K562 (cell line): Measurements from ENCODE around the gene MALAT1. TPM values are rescaled to one million over a fixed set of nuclear protein-coding genes. Genes with fewer than 3 reads are reported as not detected.

ENCODE experiments used
- CBFA2T3 ChIP-seq: fragments of 450-650 bp; IDR thresholded peaks from 2 replicates; pipeline ENCODE4 v1.6.1; 2017
- CHCHD3 ChIP-seq: fragments of 250-450 bp; sonication (Bioruptor Pico); IDR thresholded peaks from 2 replicates; pipeline ENCODE4 v2.1.2; 2022; ENCODE audit warnings: mild to moderate bottlenecking
- FOS ChIP-seq: IDR thresholded peaks from 3 replicates; pipeline ENCODE4 v1.6.1; 2011; ENCODE audit not compliant: insufficient read length; ENCODE audit errors: extremely low read depth
- IFI16 ChIP-seq: fragments of 250-450 bp; sonication (Bioruptor Pico); IDR thresholded peaks from 2 replicates; pipeline ENCODE4 v2.1.2; 2022; ENCODE audit warnings: mild to moderate bottlenecking, inconsistent platforms
- KLF1 ChIP-seq: fragments of 450-650 bp; IDR thresholded peaks from 2 replicates; pipeline ENCODE4 v1.6.1; 2016; ENCODE audit warnings: missing genetic modification characterization, missing compliant biosample characterization
- NELFE ChIP-seq: IDR thresholded peaks from 2 replicates; pipeline ENCODE4 v1.6.1; 2011; ENCODE audit warnings: mild to moderate bottlenecking; ENCODE audit not compliant: insufficient read depth, insufficient read length
- NR4A1 ChIP-seq, 2 experiments: fragments of 250-450 bp in 1 of 2; fragments of 450-650 bp in 1 of 2; sonication (Bioruptor Pico) in 1 of 2; IDR thresholded peaks; 2 replicates each; pipeline versions ENCODE4 v1.4.0 to v1.6.1; 2016 to 2020; ENCODE audit warnings: mild to moderate bottlenecking in 2 of 2, missing compliant biosample characterization in 1 of 2, missing genetic modification characterization in 1 of 2, moderate library complexity in 1 of 2
- RBM14 ChIP-seq: fragments of 200-400 bp; formaldehyde crosslinking; IDR thresholded peaks from 2 replicates; pipeline ENCODE4 v1.6.1; 2018; ENCODE audit warnings: low read depth, mild to moderate bottlenecking, low read length, moderate library complexity, borderline replicate concordance; ENCODE audit not compliant: insufficient read depth
- TARDBP ChIP-seq: fragments of 450-650 bp; IDR thresholded peaks from 2 replicates; pipeline ENCODE4 v1.6.1; 2016
- ZBTB49 ChIP-seq: sonication (generic); formaldehyde crosslinking; IDR thresholded peaks from 2 replicates; pipeline ENCODE4 v1.8.0; 2022; ENCODE audit warnings: missing genetic modification reagents, mild to moderate bottlenecking, borderline replicate concordance
- ZNF77 ChIP-seq: fragments of 250-450 bp; sonication (Bioruptor Pico); IDR thresholded peaks from 2 replicates; pipeline ENCODE4 v1.5.0; 2020
- polyA plus RNA-seq, 8 experiments: library from polyadenylated mRNA; depleted of rRNA in 4 of 8; stranded (reverse) in 5 of 8; unstranded in 3 of 8; fragments of >200 nt; fragmentation: Nextera tagmentation in 2 of 8; fragmentation: Illumina TruSeq in 1 of 8; extraction: Ambion mirVana in 2 of 8; extraction: Trizol in 1 of 8; gene quantifications; 2 replicates each; pipeline versions ENCODE4 v1.2.1 to v1.2.3, GENCODE V29; 2011 to 2014; ENCODE audit warnings: inconsistent platforms in 1 of 8, missing spikeins in 1 of 8
- total RNA-seq, 7 experiments: library from RNA; depleted of rRNA in 6 of 7; stranded (reverse); fragments of >200 nt in 6 of 7; fragmentation: Illumina TruSeq in 2 of 7; extraction: Trizol in 2 of 7; gene quantifications; 2 replicates each; pipeline versions ENCODE4 v1.2.1 to v1.2.3, GENCODE V29; 2011 to 2021; ENCODE audit warnings: low replicate concordance in 1 of 7
- TF ChIP-seq, protein P1 (sequence below): fragments of 250-450 bp; sonication (Bioruptor Pico); IDR thresholded peaks from 2 replicates; pipeline ENCODE4 v1.5.0; 2020; ENCODE audit warnings: mild to moderate bottlenecking
- TF ChIP-seq, protein P2 (sequence below), 2 experiments: IDR thresholded peaks; 2 replicates each; pipeline ENCODE4 v1.6.1; 2011; ENCODE audit warnings: borderline replicate concordance in 1 of 2, control low read depth in 1 of 2, low read depth in 1 of 2, low read length in 1 of 2, mild to moderate bottlenecking in 1 of 2, mixed read lengths in 1 of 2, moderate library complexity in 1 of 2; ENCODE audit not compliant: insufficient read depth in 1 of 2, insufficient read length in 1 of 2, poor library complexity in 1 of 2, severe bottlenecking in 1 of 2; ENCODE audit errors: extremely low read depth in 1 of 2
- TF ChIP-seq, protein P3 (sequence below): fragments of 450-650 bp; IDR thresholded peaks from 2 replicates; pipeline ENCODE4 v1.6.1; 2016; ENCODE audit warnings: mild to moderate bottlenecking
- TF ChIP-seq, protein P4 (sequence below): IDR thresholded peaks from 2 replicates; pipeline ENCODE4 v1.6.1; 2011; ENCODE audit not compliant: insufficient read length; ENCODE audit errors: extremely low read depth
- TF ChIP-seq, protein P5 (sequence below): fragments of 450-650 bp; formaldehyde crosslinking; IDR thresholded peaks from 2 replicates; pipeline ENCODE4 v1.4.0; 2020; ENCODE audit warnings: mild to moderate bottlenecking, mixed read lengths

Gene MALAT1
- total and polyA plus RNA-seq, 9 of the 15 experiments (the other 6 are each of a cell fraction or from before 2014, with no cell fraction given), result 363 to 8,715 (median 2,351) TPM

GRCh38 chr11:65478388-65479183 lies 20.3 kb upstream of the MALAT1 start (continued):
- TF ChIP-seq IFI16 (CRISPR knock-in tag) (no peak), KLF1 (tag) (no peak), NR4A1 (CRISPR knock-in tag; IDR thresholded peaks at IDR 0.05) (0 out of 2 replicates have a peak, but pooled peaks have one; percentile 48), NR4A1 (tag; IDR thresholded peaks at IDR 0.05) (peak; percentile 74; the same call in 1 of the 2 replicates), TARDBP (no peak), NELFE (no peak), FOS (no peak), RBM14 (no peak), CHCHD3 (CRISPR knock-in tag) (no peak), CBFA2T3 (peak; percentile 66), ZBTB49 (CRISPR knock-in tag) (no peak), ZNF77 (no peak)
- TF ChIP-seq, protein P1, sequence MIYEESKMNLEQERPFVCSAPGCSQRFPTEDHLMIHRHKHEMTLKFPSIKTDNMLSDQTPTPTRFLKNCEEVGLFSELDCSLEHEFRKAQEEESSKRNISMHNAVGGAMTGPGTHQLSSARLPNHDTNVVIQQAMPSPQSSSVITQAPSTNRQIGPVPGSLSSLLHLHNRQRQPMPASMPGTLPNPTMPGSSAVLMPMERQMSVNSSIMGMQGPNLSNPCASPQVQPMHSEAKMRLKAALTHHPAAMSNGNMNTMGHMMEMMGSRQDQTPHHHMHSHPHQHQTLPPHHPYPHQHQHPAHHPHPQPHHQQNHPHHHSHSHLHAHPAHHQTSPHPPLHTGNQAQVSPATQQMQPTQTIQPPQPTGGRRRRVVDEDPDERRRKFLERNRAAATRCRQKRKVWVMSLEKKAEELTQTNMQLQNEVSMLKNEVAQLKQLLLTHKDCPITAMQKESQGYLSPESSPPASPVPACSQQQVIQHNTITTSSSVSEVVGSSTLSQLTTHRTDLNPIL (CRISPR knock-in tag), result no peak
- TF ChIP-seq, protein P2, sequence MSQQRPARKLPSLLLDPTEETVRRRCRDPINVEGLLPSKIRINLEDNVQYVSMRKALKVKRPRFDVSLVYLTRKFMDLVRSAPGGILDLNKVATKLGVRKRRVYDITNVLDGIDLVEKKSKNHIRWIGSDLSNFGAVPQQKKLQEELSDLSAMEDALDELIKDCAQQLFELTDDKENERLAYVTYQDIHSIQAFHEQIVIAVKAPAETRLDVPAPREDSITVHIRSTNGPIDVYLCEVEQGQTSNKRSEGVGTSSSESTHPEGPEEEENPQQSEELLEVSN (IDR thresholded peaks at IDR 0.05; ENCODE audit: borderline replicate concordance in 1 of 2, extremely low read depth in 1 of 2, insufficient read depth in 1 of 2, insufficient read length in 1 of 2, low read depth in 1 of 2, low read length in 1 of 2, poor library complexity in 1 of 2, severe bottlenecking in 1 of 2), result peak; percentile 54 to 75
- TF ChIP-seq, protein P3, sequence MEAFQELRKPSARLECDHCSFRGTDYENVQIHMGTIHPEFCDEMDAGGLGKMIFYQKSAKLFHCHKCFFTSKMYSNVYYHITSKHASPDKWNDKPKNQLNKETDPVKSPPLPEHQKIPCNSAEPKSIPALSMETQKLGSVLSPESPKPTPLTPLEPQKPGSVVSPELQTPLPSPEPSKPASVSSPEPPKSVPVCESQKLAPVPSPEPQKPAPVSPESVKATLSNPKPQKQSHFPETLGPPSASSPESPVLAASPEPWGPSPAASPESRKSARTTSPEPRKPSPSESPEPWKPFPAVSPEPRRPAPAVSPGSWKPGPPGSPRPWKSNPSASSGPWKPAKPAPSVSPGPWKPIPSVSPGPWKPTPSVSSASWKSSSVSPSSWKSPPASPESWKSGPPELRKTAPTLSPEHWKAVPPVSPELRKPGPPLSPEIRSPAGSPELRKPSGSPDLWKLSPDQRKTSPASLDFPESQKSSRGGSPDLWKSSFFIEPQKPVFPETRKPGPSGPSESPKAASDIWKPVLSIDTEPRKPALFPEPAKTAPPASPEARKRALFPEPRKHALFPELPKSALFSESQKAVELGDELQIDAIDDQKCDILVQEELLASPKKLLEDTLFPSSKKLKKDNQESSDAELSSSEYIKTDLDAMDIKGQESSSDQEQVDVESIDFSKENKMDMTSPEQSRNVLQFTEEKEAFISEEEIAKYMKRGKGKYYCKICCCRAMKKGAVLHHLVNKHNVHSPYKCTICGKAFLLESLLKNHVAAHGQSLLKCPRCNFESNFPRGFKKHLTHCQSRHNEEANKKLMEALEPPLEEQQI, result no peak
- TF ChIP-seq, protein P4, sequence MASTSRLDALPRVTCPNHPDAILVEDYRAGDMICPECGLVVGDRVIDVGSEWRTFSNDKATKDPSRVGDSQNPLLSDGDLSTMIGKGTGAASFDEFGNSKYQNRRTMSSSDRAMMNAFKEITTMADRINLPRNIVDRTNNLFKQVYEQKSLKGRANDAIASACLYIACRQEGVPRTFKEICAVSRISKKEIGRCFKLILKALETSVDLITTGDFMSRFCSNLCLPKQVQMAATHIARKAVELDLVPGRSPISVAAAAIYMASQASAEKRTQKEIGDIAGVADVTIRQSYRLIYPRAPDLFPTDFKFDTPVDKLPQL, result no peak
- TF ChIP-seq, protein P5, sequence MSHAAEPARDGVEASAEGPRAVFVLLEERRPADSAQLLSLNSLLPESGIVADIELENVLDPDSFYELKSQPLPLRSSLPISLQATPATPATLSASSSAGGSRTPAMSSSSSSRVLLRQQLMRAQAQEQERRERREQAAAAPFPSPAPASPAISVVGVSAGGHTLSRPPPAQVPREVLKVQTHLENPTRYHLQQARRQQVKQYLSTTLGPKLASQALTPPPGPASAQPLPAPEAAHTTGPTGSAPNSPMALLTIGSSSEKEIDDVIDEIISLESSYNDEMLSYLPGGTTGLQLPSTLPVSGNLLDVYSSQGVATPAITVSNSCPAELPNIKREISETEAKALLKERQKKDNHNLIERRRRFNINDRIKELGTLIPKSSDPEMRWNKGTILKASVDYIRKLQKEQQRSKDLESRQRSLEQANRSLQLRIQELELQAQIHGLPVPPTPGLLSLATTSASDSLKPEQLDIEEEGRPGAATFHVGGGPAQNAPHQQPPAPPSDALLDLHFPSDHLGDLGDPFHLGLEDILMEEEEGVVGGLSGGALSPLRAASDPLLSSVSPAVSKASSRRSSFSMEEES, result no peak
